Right cardiac atrium (tissue), 5 donors: ENCODE data around the gene C12orf60. TPM values are rescaled to one million over a fixed set of nuclear protein-coding genes. Genes with fewer than 3 reads are reported as not detected.
"Not testable (repeated sequence)": the region's sequence is repeated elsewhere in the genome, so short reads cannot be mapped to it uniquely, and the experiment has no call there.

Experiments used
- ATAC-seq, 2 donors: fragments of 200-7000 bp; cut with Tn5 transposase; one replicate each; pipeline versions ENCODE4 v1.8.0 to v1.9.1; 2020; ENCODE audit warnings: moderate library complexity in 2 of 2, mild to moderate bottlenecking in 1 of 2
- DNase-seq, 3 donors: peaks; one replicate each; pipeline ENCODE4 v3.0.0-alpha.2; 2020
- H3K27ac ChIP-seq: one replicate; pipeline ENCODE4 v1.5.1; 2013; ENCODE audit warnings: mild to moderate bottlenecking, low read length, control low read depth, moderate library complexity
- H3K27me3 ChIP-seq: one replicate; pipeline ENCODE4 v1.6.1; 2013; ENCODE audit not compliant: control insufficient read depth, insufficient read depth
- H3K4me1 ChIP-seq: one replicate; pipeline ENCODE4 v1.6.1; 2013; ENCODE audit warnings: low read length; ENCODE audit not compliant: control insufficient read depth, insufficient read depth
- H3K4me3 ChIP-seq: one replicate; pipeline ENCODE4 v1.5.1; 2013; ENCODE audit warnings: low read length, control low read depth
- H3K9me3 ChIP-seq: one replicate; pipeline ENCODE4 v1.6.1; 2013; ENCODE audit warnings: low read length; ENCODE audit not compliant: control insufficient read depth
- WGBS: extraction: QIAGEN DNeasy Blood & Tissue Kit; methylation state at CpG from one replicate; pipeline ENCODE4 v1.1.7; 2013; 5-methylcytosine and 5-hydroxymethylcytosine counted together
- intact Hi-C, 4 donors: fragments of 100-400 bp; cut with DNase I; formaldehyde crosslinking; loops; one replicate each; pipeline versions ENCODE4 v1.11.0 to v1.14.0; 2022 to 2023
- long read RNA-seq, 4 donors: library from polyadenylated mRNA; unstranded; transcript quantifications; one replicate each; pipeline ENCODE4 v2.0.0, GENCODE V29; 2020 to 2021
- polyA plus RNA-seq: library from polyadenylated mRNA; stranded (reverse); fragments of 200-250 nt; gene quantifications from one replicate; pipeline ENCODE4 v1.2.3, GENCODE V29; 2013
- total RNA-seq, 4 donors: library from RNA; stranded (reverse); fragmentation: NEBNext Ultra II Directional; extraction: Animal tissue kit (Norgen Biotek cat#: 25700); gene quantifications; one replicate each; pipeline ENCODE4 v1.2.1, GENCODE V29; 2021
- donor health status: healthy with polysubstance abuse.
- donor health status: DM: no; HTN: yes; CAD: no.
- donor health status: DM: no; HTN: no; CAD: no.
- donor health status: DM: no; HTN: yes; CAD: no; lungs with severe emphysema.
- donor health status: DM: yes; HTN: yes; CAD: no.

C12orf60 gene, protein sequence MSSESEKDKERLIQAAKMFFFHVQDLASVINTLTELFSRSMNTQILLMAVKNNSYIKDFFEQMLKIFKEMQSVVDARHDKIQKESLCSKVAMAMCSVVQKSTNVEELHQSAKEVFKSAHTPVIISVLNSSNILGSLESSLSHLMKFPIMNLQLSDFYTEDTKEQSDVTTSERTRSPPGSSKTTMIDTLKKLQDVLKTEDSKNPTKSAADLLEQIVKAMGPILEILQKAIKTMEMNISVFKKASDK
- total RNA-seq: 1 to 10 TPM; 1.4 to 2.7 (median 1.5) TPM
- 3.8 TPM for polyA plus RNA-seq
- long read RNA-seq, donor 1, partial matches to known transcripts: 0 of 3 reads
- long read RNA-seq, donor 1, other reads (novel, unspliced or antisense): 2 of 3 reads
- long read RNA-seq, donor 2, partial matches to known transcripts: 0 of 1 reads
- long read RNA-seq, donor 2, other reads (novel, unspliced or antisense): 1 of 1 reads
- long read RNA-seq, donor 3, partial matches to known transcripts: 0 of 4 reads
- long read RNA-seq, donor 3, other reads (novel, unspliced or antisense): 3 of 4 reads
- long read RNA-seq, donor 4, partial matches to known transcripts: 0 of 1 reads
- long read RNA-seq, donor 4, other reads (novel, unspliced or antisense): 0 of 1 reads

DNA sequence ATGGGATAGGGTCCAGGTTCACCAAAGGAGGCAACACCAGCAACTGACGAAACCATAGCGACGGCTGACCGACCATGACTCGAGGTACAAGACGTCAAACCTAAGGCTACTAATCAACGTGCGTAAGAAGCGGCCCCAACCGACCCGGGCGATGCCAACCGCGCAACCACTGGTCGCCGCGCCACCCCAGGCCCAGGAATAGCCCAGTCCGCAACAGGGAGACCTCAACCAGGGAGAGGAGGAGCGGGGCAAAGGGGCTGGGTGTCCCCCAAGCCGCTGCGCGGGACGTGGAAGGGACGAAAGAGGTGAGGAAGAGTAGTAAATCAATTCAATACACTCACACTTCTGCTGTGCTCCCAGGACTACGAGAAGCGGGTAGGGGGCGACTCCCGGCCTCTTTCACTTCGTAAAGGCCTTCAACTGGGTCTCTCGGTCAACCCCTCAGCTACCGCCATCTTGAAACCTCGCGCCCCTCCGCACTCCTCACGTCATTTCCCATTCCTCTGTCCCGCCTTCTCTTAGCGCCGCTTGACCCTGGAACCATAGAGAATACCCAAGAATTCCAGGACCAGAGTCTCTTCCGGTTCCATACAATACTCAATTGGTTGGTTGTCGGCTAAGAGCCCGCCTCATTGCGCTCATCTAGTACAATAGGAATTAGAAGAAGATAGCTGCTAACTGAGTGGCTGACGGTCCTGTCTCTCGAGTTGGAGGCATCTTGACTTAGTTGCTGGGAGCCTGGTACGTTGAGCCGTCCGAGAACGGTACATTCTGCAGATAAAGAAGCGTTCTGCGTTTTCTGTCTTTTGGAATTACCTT, at the start of gene C12orf60, which contains the start of gene WBP11:
TSS of gene C12orf60 (plus strand) at position 660 of the 819 bp plus-strand sequence. CDS start 19,266 bp downstream, outside the sequence.
TSS of gene WBP11 (minus strand) at position 468 of the 819 bp plus-strand sequence. CDS start 2,095 bp downstream, outside the sequence.
- intact Hi-C loops: no loop called here
- Histone ChIP-seq H3K4me3 (peak within 1 kb of the TSS; percentile 68), H3K27me3 (no peaks in the 10 kb centered on the region), H3K9me3 (no peaks in the 10 kb centered on the region), H3K4me1 (no peaks in the 10 kb centered on the region), H3K27ac (peak within 1 kb of the TSS; percentile 95)
- WGBS: under 1% methylated on average over 50 of the region's 50 CpGs
- DNase-seq (peak; percentile 93 to 96 (median 94)), ATAC-seq (peak; percentile 100)

DNA sequence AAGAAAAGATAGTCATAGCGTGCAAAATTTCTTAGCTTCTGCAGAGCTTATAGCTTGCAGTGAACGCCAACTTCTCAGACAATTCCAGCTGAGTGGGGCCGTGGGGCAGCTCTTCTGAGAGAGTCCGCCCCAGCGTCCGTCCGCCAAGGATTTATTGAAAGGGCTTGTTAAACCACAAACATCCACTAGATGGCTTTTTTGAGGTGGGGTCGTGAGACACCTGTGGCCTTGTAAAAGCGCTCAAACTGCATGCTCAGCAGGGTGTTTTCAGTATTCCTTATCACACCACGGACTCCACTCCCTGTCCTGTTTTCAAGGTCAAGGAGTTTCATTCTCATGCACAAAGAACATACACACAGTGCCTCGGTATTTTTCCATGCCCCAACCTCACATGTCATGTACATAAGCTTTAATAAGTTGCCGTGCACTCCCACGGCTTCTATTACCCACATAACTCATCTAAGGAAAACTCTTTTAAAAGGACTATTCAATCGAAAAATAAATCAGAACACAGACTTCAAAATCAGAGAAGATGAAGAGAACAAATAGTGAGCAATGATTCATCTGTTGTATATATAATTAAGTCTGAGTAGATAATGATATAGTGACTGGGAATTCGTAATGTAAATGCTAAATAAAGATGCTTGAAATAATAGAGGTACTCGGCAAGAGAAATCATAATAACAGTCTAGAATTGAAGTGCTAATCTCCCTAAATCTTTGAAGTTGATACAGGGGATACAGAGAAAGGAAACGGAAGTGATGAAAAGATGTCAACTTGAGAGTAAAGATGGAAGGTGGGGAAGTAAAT, 46.9 kb upstream of the C12orf60 start:
- Histone ChIP-seq H3K4me1 (no peaks in the 10 kb centered on the region), H3K4me3 (no peak overlapping the region), H3K27me3 (no peaks in the 10 kb centered on the region), H3K9me3 (no peaks in the 10 kb centered on the region), H3K27ac (no peak overlapping the region)
- ATAC-seq: no peak
- intact Hi-C loops: no loop called here
- DNase-seq: peak in 1 of 3 donors; percentile 51
- 38% methylated on average over 17 of the region's 17 CpGs for WGBS

DNA sequence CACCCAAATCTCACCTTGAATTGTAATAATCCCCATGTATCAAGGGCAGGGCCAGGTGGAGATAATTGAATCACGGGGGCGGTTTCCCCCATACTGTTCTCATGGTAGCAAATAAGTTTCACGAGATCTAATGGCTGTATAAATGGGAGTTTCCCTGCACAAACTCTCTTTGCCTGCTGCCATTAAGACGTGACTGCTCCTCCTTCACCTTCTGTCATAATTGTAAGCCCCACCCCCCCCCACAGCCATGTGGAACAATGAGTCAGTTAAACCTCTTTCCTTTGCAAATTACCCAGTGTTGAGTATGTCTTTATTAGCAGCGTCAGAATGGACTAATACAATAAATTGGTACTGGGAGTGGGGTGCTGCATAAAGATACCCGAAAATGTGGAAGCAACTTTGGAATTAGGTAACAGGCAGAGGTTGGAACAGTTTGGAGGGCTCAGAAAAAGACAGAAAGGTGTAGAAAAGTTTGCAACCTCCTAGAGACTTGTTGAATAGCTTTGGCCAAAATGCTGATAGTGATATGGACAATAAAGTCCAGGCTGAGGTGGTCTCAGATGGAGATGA, 43.7 kb upstream of the C12orf60 start:
- ATAC-seq, H3K27me3 ChIP-seq: not testable (repeated sequence)
- 94% methylated on average over 6 of the region's 6 CpGs for WGBS

DNA sequence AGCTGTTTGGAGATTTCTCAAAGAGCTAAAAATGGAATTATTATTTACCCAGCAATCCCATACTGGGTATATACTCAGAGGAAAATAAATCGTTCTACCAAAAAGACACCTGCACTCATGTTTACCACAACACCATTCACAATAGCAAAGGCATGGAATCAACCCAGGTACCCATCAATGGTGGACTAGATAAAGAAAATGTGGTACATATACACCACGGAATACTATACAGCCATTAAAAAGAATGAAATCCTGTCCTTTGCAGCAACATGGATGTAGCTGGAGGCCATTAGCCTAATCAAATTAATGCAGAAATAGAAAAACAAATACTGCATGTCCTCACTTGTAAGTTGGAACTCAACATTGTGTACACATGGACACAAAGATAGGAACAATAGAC, 38.1 kb upstream of the C12orf60 start:
- Histone ChIP-seq H3K27ac (no peak overlapping the region), H3K27me3 (no peaks in the 10 kb centered on the region), H3K4me1 (no peaks in the 10 kb centered on the region), H3K4me3 (no peak overlapping the region), H3K9me3 (no peaks in the 10 kb centered on the region)
- WGBS: 99% methylated on average over 2 of the region's 2 CpGs
- intact Hi-C loops: no loop called here
- no peak for ATAC-seq
- no peak for DNase-seq

More for the DNA sequence above, 43.7 kb upstream of the C12orf60 start:
- H3K9me3 ChIP-seq, H3K4me1 ChIP-seq, H3K4me3 ChIP-seq, H3K27ac ChIP-seq, intact Hi-C loops, DNase-seq: not testable (repeated sequence)

DNA sequence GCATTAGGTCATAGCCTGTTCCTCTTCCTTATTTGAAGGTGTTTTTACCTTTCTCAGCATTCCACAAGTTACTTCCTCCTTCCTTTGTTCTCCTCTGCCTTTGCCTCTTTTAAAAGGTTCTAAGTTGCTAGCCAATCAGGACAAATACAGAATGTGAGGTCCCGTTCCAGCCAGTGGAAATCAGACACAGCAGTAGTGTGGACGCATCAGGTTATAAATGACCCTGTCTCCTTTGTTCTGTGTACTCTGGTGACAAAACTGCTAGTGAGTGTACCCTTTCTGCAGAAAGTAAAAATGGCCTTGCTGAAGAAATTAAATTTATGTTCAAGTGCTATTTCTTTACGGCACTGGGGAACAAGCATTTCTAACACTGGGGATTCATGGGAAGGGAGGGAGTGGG, 37.5 kb upstream of the C12orf60 start:
- H3K4me1 ChIP-seq, H3K27me3 ChIP-seq, ATAC-seq, H3K9me3 ChIP-seq, DNase-seq, intact Hi-C loops, H3K4me3 ChIP-seq, H3K27ac ChIP-seq: not testable (repeated sequence)
- 96% methylated on average over 3 of the region's 3 CpGs for WGBS

DNA sequence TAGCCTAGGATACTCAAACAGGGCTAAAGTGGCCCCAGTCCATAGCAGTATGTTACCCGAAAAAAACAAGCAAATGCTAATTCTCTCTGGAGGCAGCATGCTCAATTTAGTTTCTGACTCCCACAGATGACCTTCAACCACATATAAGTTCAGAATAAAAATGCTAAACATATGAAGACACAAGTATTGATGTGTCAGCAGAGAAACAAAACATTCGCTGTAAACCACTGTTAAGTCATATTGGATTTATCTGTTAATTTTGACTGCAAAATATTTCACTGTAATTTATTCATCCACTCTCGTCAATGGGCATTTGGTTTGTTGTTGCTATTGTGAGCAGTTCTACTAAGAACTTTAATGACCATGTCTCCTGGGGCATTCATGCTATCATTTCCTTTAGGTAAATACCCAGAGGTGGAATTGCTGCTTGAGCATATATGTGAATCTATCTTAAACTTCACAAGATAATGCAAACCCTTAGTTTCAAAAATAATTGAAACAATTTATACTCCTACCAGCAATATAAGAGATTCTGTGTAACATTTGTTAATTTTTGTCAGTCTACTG, 36.7 kb upstream of the C12orf60 start:
- Histone ChIP-seq H3K4me3 (no peak overlapping the region), H3K27ac (no peak overlapping the region), H3K27me3 (no peaks in the 10 kb centered on the region), H3K9me3 (no peaks in the 10 kb centered on the region), H3K4me1 (no peaks in the 10 kb centered on the region)
- DNase-seq: no peak
- ATAC-seq: no peak
- intact Hi-C loops: no loop called here
- 92% methylated on average over 3 of the region's 3 CpGs for WGBS

DNA sequence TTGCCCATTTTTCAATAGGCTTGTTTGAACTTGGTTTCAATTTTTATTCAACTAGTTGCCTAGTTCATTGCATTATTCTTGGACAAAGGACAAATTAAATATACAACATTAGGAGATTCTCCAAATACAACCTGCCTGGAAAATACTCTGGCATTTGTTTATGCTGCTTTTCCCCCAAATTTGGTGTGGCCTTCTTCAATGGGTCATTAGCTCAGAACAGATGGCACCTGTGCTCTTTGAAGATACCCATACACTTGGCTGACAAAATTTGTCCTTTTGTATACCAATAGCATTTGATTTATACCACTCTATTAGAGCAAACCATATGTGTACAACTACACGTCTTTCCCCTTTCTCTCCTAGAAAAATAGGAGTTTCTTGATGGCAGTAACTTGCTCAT, 35.9 kb upstream of the C12orf60 start:
- intact Hi-C loops: no loop called here
- no peaks in the 10 kb centered on the region for H3K27me3 ChIP-seq
- H3K9me3 ChIP-seq: no peaks in the 10 kb centered on the region
- 79% methylated on average over 1 of the region's 1 CpG for WGBS
- no peak for DNase-seq
- H3K4me3 ChIP-seq: no peak overlapping the region
- no peaks in the 10 kb centered on the region for H3K4me1 ChIP-seq
- no peak overlapping the region for H3K27ac ChIP-seq
- no peak for ATAC-seq

DNA sequence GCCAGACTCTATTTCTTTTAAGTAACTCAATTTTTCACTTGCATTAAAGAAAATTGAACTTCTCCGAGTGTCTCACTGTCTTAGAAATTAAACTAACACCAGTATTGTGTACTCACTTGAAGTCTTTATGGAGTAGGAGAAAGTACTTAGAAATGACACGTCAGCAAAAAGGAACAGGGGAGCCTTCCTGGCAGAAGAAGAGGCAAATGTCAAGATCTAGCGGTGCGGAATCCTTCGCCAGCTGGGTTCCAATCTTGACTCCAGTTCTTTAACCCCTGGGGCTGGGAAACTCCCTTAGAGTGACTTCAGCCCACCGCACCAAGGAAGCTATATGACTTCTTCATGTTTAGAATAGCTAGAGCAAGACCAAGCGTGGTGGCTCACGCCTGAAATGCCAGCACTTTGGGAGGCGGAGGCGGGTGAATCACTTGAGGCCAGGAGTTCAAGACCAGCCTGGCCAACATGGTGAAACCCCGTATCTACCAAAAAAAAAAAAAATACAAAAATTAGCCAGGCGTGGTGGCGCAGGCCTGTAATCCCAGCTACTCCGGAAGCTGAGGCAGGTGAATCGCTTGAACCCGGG, 34.6 kb upstream of the C12orf60 start:
- Histone ChIP-seq H3K9me3 (no peaks in the 10 kb centered on the region), H3K4me1 (no peaks in the 10 kb centered on the region), H3K27ac (peak overlapping the region; percentile 92), H3K4me3 (peak overlapping the region; percentile 86), H3K27me3 (no peaks in the 10 kb centered on the region)
- intact Hi-C loops: no loop called here
- DNase-seq (peak in 1 of 3 donors; percentile 47), ATAC-seq (no peak)
- 60% methylated on average over 16 of the region's 16 CpGs for WGBS

DNA sequence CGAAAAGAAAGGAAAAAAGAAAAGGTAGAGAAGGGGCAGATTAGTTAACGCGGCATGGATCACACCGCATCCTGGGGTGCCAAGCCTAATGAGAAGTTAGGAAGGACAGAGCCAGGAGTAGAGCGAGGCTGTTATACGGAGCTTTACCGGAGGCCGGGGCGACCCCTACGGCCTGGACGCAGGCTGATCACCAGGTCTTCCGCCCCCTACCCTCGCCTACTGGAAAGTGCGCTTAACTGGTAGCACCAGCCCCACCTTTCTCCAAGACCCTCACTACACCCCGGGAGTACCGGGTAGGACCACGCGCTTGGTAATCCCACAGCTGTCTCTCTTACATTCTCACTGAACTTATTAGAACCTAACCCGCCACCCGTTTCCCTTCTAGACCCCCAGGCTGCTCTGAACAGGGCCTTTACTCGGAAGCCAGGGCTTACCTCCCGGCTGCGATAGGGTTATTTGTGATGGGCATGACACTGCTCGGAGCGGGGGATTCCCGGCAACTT, 34.0 kb upstream of the C12orf60 start:
- ATAC-seq: peak; percentile 8 to 17

More for the DNA sequence above, 34.0 kb upstream of the C12orf60 start:
- WGBS: 9% methylated on average over 26 of the region's 26 CpGs
- no peaks in the 10 kb centered on the region for H3K27me3 ChIP-seq
- no peaks in the 10 kb centered on the region for H3K9me3 ChIP-seq
- peak overlapping the region; percentile 92 for H3K27ac ChIP-seq
- no peaks in the 10 kb centered on the region for H3K4me1 ChIP-seq
- intact Hi-C loops: no loop called here
- H3K4me3 ChIP-seq: peak overlapping the region; percentile 86
- peak; percentile 29 to 66 (median 62) for DNase-seq
